ENCODE results near the gene LRFN2.

Gene LRFN2

GRCh38 chr6:40569162-40569910 lies 17.8 kb downstream of the LRFN2 start:
- H2AFZ ChIP-seq (ENCODE audit: low read length): no peak overlapping the region
- H2BK120ac ChIP-seq (ENCODE audit: low read depth, low read length): no peak overlapping the region
- H3K27ac ChIP-seq (replicated peaks; ENCODE audit: low read length): no peak overlapping the region
- no peak overlapping the region for H2BK12ac ChIP-seq (ENCODE audit: low read length)
- no peaks in the 10 kb centered on the region for H3K36me3 ChIP-seq (replicated peaks in 1 of 2; ENCODE audit: control insufficient read depth in 2 of 2, insufficient read depth in 2 of 2, low read length in 2 of 2)
- H3K4me3 ChIP-seq (ENCODE audit: low read length in 2 of 2): no peak overlapping the region
- no peak overlapping the region for H2BK15ac ChIP-seq (ENCODE audit: low read length)
- H3K4me2 ChIP-seq (ENCODE audit: insufficient read depth, low read length, poor library complexity, severe bottlenecking): no peak overlapping the region
- no peaks in the 10 kb centered on the region for H3K9me3 ChIP-seq (replicated peaks in 1 of 2; ENCODE audit: control insufficient read depth in 2 of 2, insufficient read depth in 1 of 2, low read depth in 1 of 2, low read length in 2 of 2)
- H3K79me1 ChIP-seq (ENCODE audit: low read depth, low read length): no peaks in the 10 kb centered on the region
- H4K91ac ChIP-seq (ENCODE audit: low read depth, low read length, poor library complexity): peak overlapping the region; percentile 40
- H3K14ac ChIP-seq (ENCODE audit: low read length): no peak overlapping the region
- H3K4ac ChIP-seq (ENCODE audit: low read length): no peak overlapping the region
- no peak overlapping the region for H2BK5ac ChIP-seq (ENCODE audit: low read length)
- H2AK5ac ChIP-seq (ENCODE audit: low read depth, low read length): no peak overlapping the region
- H3K23ac ChIP-seq (ENCODE audit: low read depth, low read length, poor library complexity): no peak overlapping the region
- peak overlapping the region; percentile 25 for H3K18ac ChIP-seq (ENCODE audit: low read length)
- H3K4me1 ChIP-seq (ENCODE audit: control insufficient read depth in 2 of 2, insufficient read depth in 1 of 2, low read depth in 1 of 2, low read length in 2 of 2): no peaks in the 10 kb centered on the region
- H3K27me3 ChIP-seq (ENCODE audit: control insufficient read depth in 3 of 3, insufficient read depth in 3 of 3, low read depth in 1 of 3, low read length in 3 of 3): no peaks in the 10 kb centered on the region
- H3K9ac ChIP-seq (ENCODE audit: low read depth, low read length, poor library complexity): no peak overlapping the region
- H4K8ac ChIP-seq (ENCODE audit: low read depth, low read length): no peak overlapping the region
- no CpG with 5 or more reads among the region's 8 CpGs for WGBS, 2 donors (ENCODE audit: extremely low coverage in 2 of 2, insufficient read length in 2 of 2, insufficient replicate concordance in 1 of 2)
- no peak for DNase-seq (ENCODE audit: low spot score)

GRCh38 chr6:40568062-40568708 lies 19.0 kb downstream of the LRFN2 start:
- Histone ChIP-seq H3K9ac (ENCODE audit: low read depth, low read length, poor library complexity) (no peak overlapping the region), H2BK15ac (ENCODE audit: low read length) (no peak overlapping the region), H4K91ac (ENCODE audit: low read depth, low read length, poor library complexity) (no peak overlapping the region), H3K18ac (ENCODE audit: low read length) (no peak overlapping the region), H3K36me3 (replicated peaks in 1 of 2; ENCODE audit: control insufficient read depth in 2 of 2, insufficient read depth in 2 of 2, low read length in 2 of 2) (no peaks in the 10 kb centered on the region), H3K4me3 (ENCODE audit: low read length in 2 of 2) (no peak overlapping the region), H3K79me1 (ENCODE audit: low read depth, low read length) (no peaks in the 10 kb centered on the region), H3K4ac (ENCODE audit: low read length) (no peak overlapping the region), H3K27me3 (ENCODE audit: control insufficient read depth in 3 of 3, insufficient read depth in 3 of 3, low read depth in 1 of 3, low read length in 3 of 3) (no peaks in the 10 kb centered on the region), H2BK5ac (ENCODE audit: low read length) (no peak overlapping the region), H3K23ac (ENCODE audit: low read depth, low read length, poor library complexity) (no peak overlapping the region), H3K9me3 (replicated peaks in 1 of 2; ENCODE audit: control insufficient read depth in 2 of 2, insufficient read depth in 1 of 2, low read depth in 1 of 2, low read length in 2 of 2) (no peaks in the 10 kb centered on the region), H3K4me2 (ENCODE audit: insufficient read depth, low read length, poor library complexity, severe bottlenecking) (no peak overlapping the region), H3K27ac (replicated peaks; ENCODE audit: low read length) (no peak overlapping the region), H3K4me1 (ENCODE audit: control insufficient read depth in 2 of 2, insufficient read depth in 1 of 2, low read depth in 1 of 2, low read length in 2 of 2) (no peaks in the 10 kb centered on the region), H3K14ac (ENCODE audit: low read length) (no peak overlapping the region), H4K8ac (ENCODE audit: low read depth, low read length) (no peak overlapping the region), H2BK12ac (ENCODE audit: low read length) (no peak overlapping the region), H2AK5ac (ENCODE audit: low read depth, low read length) (no peak overlapping the region), H2BK120ac (ENCODE audit: low read depth, low read length) (no peak overlapping the region), H2AFZ (ENCODE audit: low read length) (no peak overlapping the region)
- no CpG with 5 or more reads among the region's 6 CpGs for WGBS, 2 donors (ENCODE audit: extremely low coverage in 2 of 2, insufficient read length in 2 of 2, insufficient replicate concordance in 1 of 2)
- DNase-seq (ENCODE audit: low spot score): no peak

GRCh38 chr6:40563111-40563510 lies 24.1 kb downstream of the LRFN2 start:
- H2AFZ ChIP-seq (ENCODE audit: low read length): no peak overlapping the region
- no peak overlapping the region for H4K91ac ChIP-seq (ENCODE audit: low read depth, low read length, poor library complexity)
- H2BK12ac ChIP-seq (ENCODE audit: low read length): no peak overlapping the region
- H2AK5ac ChIP-seq (ENCODE audit: low read depth, low read length): no peak overlapping the region
- no peak overlapping the region for H2BK15ac ChIP-seq (ENCODE audit: low read length)
- H4K8ac ChIP-seq (ENCODE audit: low read depth, low read length): no peak overlapping the region
- H3K4me1 ChIP-seq (ENCODE audit: control insufficient read depth in 2 of 2, insufficient read depth in 1 of 2, low read depth in 1 of 2, low read length in 2 of 2): no peaks in the 10 kb centered on the region
- no peaks in the 10 kb centered on the region for H3K79me1 ChIP-seq (ENCODE audit: low read depth, low read length)
- H3K18ac ChIP-seq (ENCODE audit: low read length): no peak overlapping the region
- H2BK5ac ChIP-seq (ENCODE audit: low read length): no peak overlapping the region
- H3K4ac ChIP-seq (ENCODE audit: low read length): no peak overlapping the region
- WGBS, 2 donors (ENCODE audit: extremely low coverage in 2 of 2, insufficient read length in 2 of 2, insufficient replicate concordance in 1 of 2): no CpG with 5 or more reads among the region's 5 CpGs
- no peak overlapping the region for H3K4me2 ChIP-seq (ENCODE audit: insufficient read depth, low read length, poor library complexity, severe bottlenecking)
- no peaks in the 10 kb centered on the region for H3K27me3 ChIP-seq (ENCODE audit: control insufficient read depth in 3 of 3, insufficient read depth in 3 of 3, low read depth in 1 of 3, low read length in 3 of 3)
- no peak overlapping the region for H3K9ac ChIP-seq (ENCODE audit: low read depth, low read length, poor library complexity)
- H2BK120ac ChIP-seq (ENCODE audit: low read depth, low read length): no peak overlapping the region
- no peak for DNase-seq (ENCODE audit: low spot score)
- H3K4me3 ChIP-seq (ENCODE audit: low read length in 2 of 2): no peak overlapping the region
- H3K27ac ChIP-seq (replicated peaks; ENCODE audit: low read length): no peak overlapping the region
- H3K14ac ChIP-seq (ENCODE audit: low read length): no peak overlapping the region
- H3K36me3 ChIP-seq (replicated peaks in 1 of 2; ENCODE audit: control insufficient read depth in 2 of 2, insufficient read depth in 2 of 2, low read length in 2 of 2): no peaks in the 10 kb centered on the region
- no peaks in the 10 kb centered on the region for H3K9me3 ChIP-seq (replicated peaks in 1 of 2; ENCODE audit: control insufficient read depth in 2 of 2, insufficient read depth in 1 of 2, low read depth in 1 of 2, low read length in 2 of 2)
- no peak overlapping the region for H3K23ac ChIP-seq (ENCODE audit: low read depth, low read length, poor library complexity)

GRCh38 chr6:40559056-40559455 lies 28.1 kb downstream of the LRFN2 start:
- Histone ChIP-seq H3K4me2 (ENCODE audit: insufficient read depth, low read length, poor library complexity, severe bottlenecking) (no peak overlapping the region), H2BK5ac (ENCODE audit: low read length) (no peak overlapping the region), H2BK15ac (ENCODE audit: low read length) (no peak overlapping the region), H2AK5ac (ENCODE audit: low read depth, low read length) (no peak overlapping the region), H2BK12ac (ENCODE audit: low read length) (no peak overlapping the region), H3K27me3 (ENCODE audit: control insufficient read depth in 3 of 3, insufficient read depth in 3 of 3, low read depth in 1 of 3, low read length in 3 of 3) (no peaks in the 10 kb centered on the region), H3K9me3 (replicated peaks in 1 of 2; ENCODE audit: control insufficient read depth in 2 of 2, insufficient read depth in 1 of 2, low read depth in 1 of 2, low read length in 2 of 2) (no peaks in the 10 kb centered on the region), H4K91ac (ENCODE audit: low read depth, low read length, poor library complexity) (no peak overlapping the region), H3K23ac (ENCODE audit: low read depth, low read length, poor library complexity) (no peak overlapping the region), H3K9ac (ENCODE audit: low read depth, low read length, poor library complexity) (no peak overlapping the region), H2BK120ac (ENCODE audit: low read depth, low read length) (no peak overlapping the region), H3K4me1 (ENCODE audit: control insufficient read depth in 2 of 2, insufficient read depth in 1 of 2, low read depth in 1 of 2, low read length in 2 of 2) (peaks cover 0 to 4% of the 10 kb centered on the region in 2 donors), H3K18ac (ENCODE audit: low read length) (no peak overlapping the region), H3K36me3 (replicated peaks in 1 of 2; ENCODE audit: control insufficient read depth in 2 of 2, insufficient read depth in 2 of 2, low read length in 2 of 2) (no peaks in the 10 kb centered on the region), H4K8ac (ENCODE audit: low read depth, low read length) (no peak overlapping the region), H3K4me3 (ENCODE audit: low read length in 2 of 2) (no peak overlapping the region), H3K4ac (ENCODE audit: low read length) (no peak overlapping the region), H2AFZ (ENCODE audit: low read length) (no peak overlapping the region), H3K27ac (replicated peaks; ENCODE audit: low read length) (no peak overlapping the region), H3K79me1 (ENCODE audit: low read depth, low read length) (no peaks in the 10 kb centered on the region), H3K14ac (ENCODE audit: low read length) (peak overlapping the region; percentile 15)
- no CpG with 5 or more reads among the region's 4 CpGs for WGBS, 2 donors (ENCODE audit: extremely low coverage in 2 of 2, insufficient read length in 2 of 2, insufficient replicate concordance in 1 of 2)
- no peak for DNase-seq (ENCODE audit: low spot score)
